Endothelial cell (in vitro differentiated cells): Measurements from ENCODE around the gene STRIP1. TPM values are rescaled to one million over a fixed set of nuclear protein-coding genes. Genes with fewer than 3 reads are reported as not detected.

Experiments used
- DNase-seq: peaks from one replicate; pipeline ENCODE4 v3.0.0; 2021; ENCODE audit warnings: low spot score
- H3K27ac Mint-ChIP-seq: one replicate; pipeline ENCODE4 v1.8.0; 2021; ENCODE audit warnings: mixed read lengths, inconsistent platforms; ENCODE audit not compliant: unreplicated experiment
- H3K27me3 Mint-ChIP-seq: one replicate; pipeline ENCODE4 v1.8.0; 2021; ENCODE audit warnings: mild to moderate bottlenecking, moderate library complexity, mixed read lengths, inconsistent platforms; ENCODE audit not compliant: unreplicated experiment
- H3K36me3 Mint-ChIP-seq: one replicate; pipeline ENCODE4 v1.8.0; 2021; ENCODE audit warnings: mild to moderate bottlenecking, low read depth, mixed read lengths, inconsistent platforms; ENCODE audit not compliant: unreplicated experiment
- H3K4me1 Mint-ChIP-seq: one replicate; pipeline ENCODE4 v1.8.0; 2021; ENCODE audit warnings: mild to moderate bottlenecking, mixed read lengths, inconsistent platforms; ENCODE audit not compliant: unreplicated experiment
- H3K4me3 Mint-ChIP-seq: one replicate; pipeline ENCODE4 v1.8.0; 2021; ENCODE audit warnings: mild to moderate bottlenecking, mixed read lengths, inconsistent platforms; ENCODE audit not compliant: unreplicated experiment
- H3K9me3 Mint-ChIP-seq: one replicate; pipeline ENCODE4 v1.8.0; 2021; ENCODE audit warnings: mixed read lengths, inconsistent platforms; ENCODE audit not compliant: unreplicated experiment
- CTCF ChIP-seq: fragments of 200-600 bp; sonication (generic); IDR thresholded peaks from one replicate; pipeline ENCODE4 v1.5.0; 2021; ENCODE audit warnings: antibody characterized with exemption; ENCODE audit not compliant: unreplicated experiment
- total RNA-seq: library from RNA; stranded (reverse); fragmentation: NEBNext Ultra II Directional; extraction: Animal tissue kit (Norgen Biotek cat#: 25700); gene quantifications from one replicate; pipeline ENCODE4 v1.2.1, GENCODE V29; 2021; ENCODE audit not compliant: unreplicated experiment

STRIP1 gene
- total RNA-seq, 1 donor from 2014 or later = 65.0 TPM

GRCh38 chr1:110068646-110069403 lies 34.4 kb downstream of the STRIP1 start:
- Mint-ChIP-seq H3K4me3 (peak overlapping the region; percentile 80), H3K27ac (peak overlapping the region; percentile 17), H3K36me3 (peaks cover 13% of the 10 kb centered on the region), H3K9me3 (no peaks in the 10 kb centered on the region), H3K27me3 (peaks cover 24% of the 10 kb centered on the region), H3K4me1 (peaks cover 10% of the 10 kb centered on the region)
- DNase-seq = no peak
- TF ChIP-seq CTCF = no peak

- Mint-ChIP-seq H3K4me1 (peaks cover 8% of the 10 kb centered on the region), H3K27ac (no peak overlapping the region), H3K27me3 (peaks cover 24% of the 10 kb centered on the region), H3K4me3 (no peak overlapping the region), H3K36me3 (peaks cover 13% of the 10 kb centered on the region), H3K9me3 (no peaks in the 10 kb centered on the region)
- no peak for TF ChIP-seq CTCF
- DNase-seq = no peak
These were observed 35.2 kb downstream of the STRIP1 start for GRCh38 chr1:110069404-110070281.

GRCh38 chr1:110070282-110070669 lies 35.9 kb downstream of the STRIP1 start:
- H3K27me3 Mint-ChIP-seq = peaks cover 24% of the 10 kb centered on the region
- DNase-seq = no peak
- H3K27ac Mint-ChIP-seq = no peak overlapping the region
- peaks cover 8% of the 10 kb centered on the region for H3K4me1 Mint-ChIP-seq
- peaks cover 13% of the 10 kb centered on the region for H3K36me3 Mint-ChIP-seq
- TF ChIP-seq CTCF = no peak
- no peaks in the 10 kb centered on the region for H3K9me3 Mint-ChIP-seq
- H3K4me3 Mint-ChIP-seq = no peak overlapping the region

- DNase-seq = no peak
- peaks cover 9% of the 10 kb centered on the region for H3K4me1 Mint-ChIP-seq
- H3K27me3 Mint-ChIP-seq = peaks cover 21% of the 10 kb centered on the region
- TF ChIP-seq CTCF = no peak
- peaks cover 13% of the 10 kb centered on the region for H3K36me3 Mint-ChIP-seq
- H3K27ac Mint-ChIP-seq = no peak within 1 kb of the TSS
- no peaks in the 10 kb centered on the region for H3K9me3 Mint-ChIP-seq
- peak within 1 kb of the TSS; percentile 29 for H3K4me3 Mint-ChIP-seq
These were observed 36.3 kb downstream of the STRIP1 start, which contains the start of gene ALX3 for GRCh38 chr1:110070671-110071242. Gene ALX3 (minus strand): TSS chr1:110070672. CDS start chr1:110070612, 60 bp downstream.
